Measurements from ENCODE around the gene C4orf51. TPM values are rescaled to one million over a fixed set of nuclear protein-coding genes. Genes with fewer than 3 reads are reported as not detected.

C4orf51 gene
- total and polyA plus RNA-seq, 12 donors = not detected

GRCh38 chr4:145773581-145774234 lies 93.8 kb downstream of the C4orf51 start:
- no peak for DNase-seq
- intact Hi-C loops (cut with DNase I) = no loop called here
- 91 to 97% (median 94%) methylated on average over 6 of the region's 6 CpGs for WGBS, 4 donors
- Histone ChIP-seq H3K27ac (no peak overlapping the region), H3K36me3 (replicated peaks in 1 of 2) (peaks cover 0 to 20% of the 10 kb centered on the region in 2 donors), H3K4me3 (no peak overlapping the region), H3K4me1 (replicated peaks in 1 of 2) (no peaks in the 10 kb centered on the region), H3K9me3 (replicated peaks in 1 of 3) (no peaks in the 10 kb centered on the region), H3K27me3 (no peaks in the 10 kb centered on the region)
- TF ChIP-seq POLR2A (IDR thresholded peaks at IDR 0.05) (no peak), CTCF (IDR thresholded peaks at IDR 0.05) (no peak)

GRCh38 chr4:145774473-145774872 lies 94.5 kb downstream of the C4orf51 start:
- Histone ChIP-seq H3K4me1 (replicated peaks in 1 of 2) (no peaks in the 10 kb centered on the region), H3K27me3 (no peaks in the 10 kb centered on the region), H3K4me3 (no peak overlapping the region), H3K36me3 (replicated peaks in 1 of 2) (peaks cover 0 to 20% of the 10 kb centered on the region in 2 donors), H3K27ac (no peak overlapping the region), H3K9me3 (replicated peaks in 1 of 3) (no peaks in the 10 kb centered on the region)
- intact Hi-C loops (cut with DNase I) = no loop called here
- WGBS, 4 donors = 91 to 99% (median 96%) methylated on average over 6 of the region's 6 CpGs
- DNase-seq = no peak
- TF ChIP-seq CTCF (IDR thresholded peaks at IDR 0.05) = no peak
- TF ChIP-seq POLR2A (IDR thresholded peaks at IDR 0.05) = no peak

GRCh38 chr4:145775406-145775805 lies 95.5 kb downstream of the C4orf51 start:
- intact Hi-C loops (cut with DNase I) = no loop called here
- Histone ChIP-seq H3K9me3 (replicated peaks in 1 of 3) (no peaks in the 10 kb centered on the region), H3K4me1 (replicated peaks in 1 of 2) (no peaks in the 10 kb centered on the region), H3K36me3 (replicated peaks in 1 of 2) (peaks cover 0 to 20% of the 10 kb centered on the region in 2 donors), H3K27me3 (no peaks in the 10 kb centered on the region), H3K27ac (no peak overlapping the region), H3K4me3 (no peak overlapping the region)
- TF ChIP-seq CTCF (IDR thresholded peaks at IDR 0.05) = no peak
- no peak for TF ChIP-seq POLR2A (IDR thresholded peaks at IDR 0.05)
- no peak for DNase-seq
- WGBS, 4 donors = 90 to 97% (median 93%) methylated on average over 3 of the region's 3 CpGs

- TF ChIP-seq CTCF (IDR thresholded peaks at IDR 0.05) (no peak), POLR2A (IDR thresholded peaks at IDR 0.05) (no peak)
- no peaks in the 10 kb centered on the region for H3K4me1 ChIP-seq (replicated peaks in 1 of 2)
- 84 to 94% (median 91%) methylated on average over 4 of the region's 4 CpGs for WGBS, 4 donors
- no peak overlapping the region for H3K27ac ChIP-seq
- H3K27me3 ChIP-seq = no peaks in the 10 kb centered on the region
- no peak for DNase-seq
- intact Hi-C loops (cut with DNase I) = no loop called here
- peaks cover 0 to 20% of the 10 kb centered on the region in 2 donors for H3K36me3 ChIP-seq (replicated peaks in 1 of 2)
- no peaks in the 10 kb centered on the region for H3K9me3 ChIP-seq (replicated peaks in 1 of 3)
- H3K4me3 ChIP-seq = no peak overlapping the region
These were observed 96.3 kb downstream of the C4orf51 start for GRCh38 chr4:145776208-145776607.
